Smooth muscle cell of the brain vasculature (primary cell): Measurements from ENCODE around the gene TEPSIN.

Experiments
- DNase-seq: peaks from one replicate; pipeline ENCODE4 v3.0.0-alpha.2; 2012; ENCODE audit warnings: low read depth, low spot score

The TEPSIN gene

GRCh38 chr17:81249223-81250040 lies 10.6 kb upstream of the TEPSIN start:
- DNase-seq = no peak

DNA sequence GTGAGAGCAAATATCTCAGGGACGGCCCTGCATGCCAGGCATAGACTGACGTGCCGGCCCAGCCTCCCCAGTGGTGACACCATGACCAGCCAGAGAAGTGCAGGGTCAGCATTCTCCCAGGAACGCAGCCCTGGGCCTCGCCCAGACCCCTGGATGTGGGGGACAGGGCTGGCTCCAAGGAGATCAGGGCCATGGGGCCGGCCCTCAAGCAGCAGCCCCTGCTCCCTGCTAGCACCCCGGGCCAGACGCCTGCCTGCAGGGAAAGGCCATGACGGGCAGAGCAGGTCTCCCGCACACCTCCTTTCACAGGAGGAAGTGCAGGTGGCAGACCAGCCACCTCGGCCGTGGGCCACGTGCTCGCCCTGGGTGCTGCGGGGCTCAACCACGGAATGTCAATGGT lies 9.8 kb upstream of the TEPSIN start:
- DNase-seq = no peak

GRCh38 chr17:81247339-81247990 lies 8.6 kb upstream of the TEPSIN start:
- DNase-seq = no peak

DNA sequence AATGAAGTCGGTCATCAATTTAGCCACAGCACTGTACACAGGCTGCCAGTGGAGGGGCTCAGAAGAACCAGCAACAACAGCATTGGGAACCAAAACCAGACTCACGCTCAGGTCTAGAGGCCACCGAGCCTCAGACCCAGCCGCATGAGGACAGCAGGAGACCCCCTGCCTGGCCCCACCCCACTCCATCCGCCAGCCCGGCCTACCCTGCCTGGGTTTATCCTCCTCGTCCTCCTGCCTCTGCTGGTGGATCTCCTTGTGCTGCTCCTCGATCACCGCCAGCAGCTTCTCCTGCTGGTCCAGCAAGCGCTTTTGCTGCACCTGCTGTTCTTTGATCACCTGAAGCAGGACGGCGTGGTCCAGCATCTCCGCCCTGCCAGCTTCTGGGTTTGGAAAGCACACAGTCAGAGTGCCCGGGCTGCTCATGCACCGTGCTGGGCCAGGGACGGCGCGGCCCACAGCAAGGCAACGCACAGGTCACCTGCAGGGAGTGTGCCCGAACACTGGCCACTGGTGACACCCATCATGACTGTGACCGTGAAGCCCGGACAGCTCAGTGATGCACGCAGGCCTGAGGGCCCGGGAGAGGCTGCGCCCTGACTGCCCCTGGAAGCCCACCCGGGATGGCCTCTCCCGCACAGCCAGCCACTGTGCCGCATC lies 8.0 kb upstream of the TEPSIN start:
- DNase-seq = no peak

DNA sequence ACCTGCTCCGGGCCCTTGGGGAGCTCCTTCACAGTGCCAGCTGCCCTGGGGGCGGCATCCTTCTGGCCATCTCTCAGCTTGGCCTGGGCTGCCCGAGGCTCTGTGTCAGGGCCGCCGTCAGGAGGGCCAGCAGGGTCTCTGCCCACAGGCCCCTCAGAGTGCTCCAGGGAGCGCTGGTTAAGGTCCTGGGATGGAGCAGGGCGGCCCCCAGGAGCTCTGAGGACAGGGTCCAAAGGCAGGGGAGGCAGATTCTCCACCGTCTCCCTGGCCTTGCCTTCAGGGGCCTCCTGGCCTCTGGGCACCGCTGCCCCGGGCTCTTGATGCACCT lies 7.5 kb upstream of the TEPSIN start:
- DNase-seq = no peak

- DNase-seq = no peak
Observed at GRCh38 chr17:81245665-81246342, 6.9 kb upstream of the TEPSIN start.

GRCh38 chr17:81245024-81245664 lies 6.3 kb upstream of the TEPSIN start:
- no peak for DNase-seq

- no peak for DNase-seq
Observed at GRCh38 chr17:81244358-81245023, 5.6 kb upstream of the TEPSIN start.

- no peak for DNase-seq
Observed at GRCh38 chr17:81243333-81243664, 4.4 kb upstream of the TEPSIN start.

DNA sequence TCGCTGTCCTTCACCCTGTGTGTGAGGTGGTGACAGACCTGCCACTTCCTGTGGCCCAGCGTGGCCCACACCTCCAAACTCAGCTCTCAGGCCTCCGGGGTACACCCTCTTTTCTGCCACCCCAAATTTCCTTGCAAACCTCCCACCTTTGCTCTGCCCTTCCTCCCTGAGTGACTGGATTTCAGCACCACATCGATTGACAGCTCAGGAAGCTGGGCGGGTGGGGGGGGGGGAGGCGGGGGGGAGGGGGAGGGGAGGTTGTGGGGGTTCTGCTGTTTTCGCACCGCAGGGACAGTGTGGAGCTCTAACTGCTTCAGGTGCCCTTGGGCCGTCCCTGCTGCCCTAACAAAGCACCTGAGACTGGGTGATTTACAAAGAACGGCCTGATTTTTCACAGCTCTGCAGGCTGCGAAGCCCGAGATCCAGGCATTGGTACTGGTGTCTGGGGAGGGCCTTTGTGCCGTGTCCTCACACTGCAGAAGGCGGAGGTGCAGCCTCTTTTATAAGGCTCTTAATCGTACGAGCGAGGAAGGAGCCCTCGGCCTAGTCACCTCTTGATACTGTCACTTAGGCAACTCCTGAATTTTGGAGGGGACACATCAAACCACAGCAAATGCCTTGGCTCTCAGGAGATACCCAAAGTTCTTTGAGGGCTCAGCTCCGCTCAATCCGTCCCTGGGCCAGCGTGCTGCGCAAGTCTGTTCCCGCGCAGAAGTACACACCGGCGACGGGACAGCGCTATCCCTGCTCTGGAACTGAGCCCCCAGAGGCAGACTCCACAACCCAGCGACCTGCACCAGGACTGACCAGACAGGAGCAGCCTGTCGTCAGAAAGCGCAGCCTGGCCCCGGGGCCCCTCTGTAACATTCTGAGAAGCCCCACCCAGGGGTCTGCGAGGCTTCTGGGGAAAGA lies 3.8 kb upstream of the TEPSIN start:
- DNase-seq = no peak

DNA sequence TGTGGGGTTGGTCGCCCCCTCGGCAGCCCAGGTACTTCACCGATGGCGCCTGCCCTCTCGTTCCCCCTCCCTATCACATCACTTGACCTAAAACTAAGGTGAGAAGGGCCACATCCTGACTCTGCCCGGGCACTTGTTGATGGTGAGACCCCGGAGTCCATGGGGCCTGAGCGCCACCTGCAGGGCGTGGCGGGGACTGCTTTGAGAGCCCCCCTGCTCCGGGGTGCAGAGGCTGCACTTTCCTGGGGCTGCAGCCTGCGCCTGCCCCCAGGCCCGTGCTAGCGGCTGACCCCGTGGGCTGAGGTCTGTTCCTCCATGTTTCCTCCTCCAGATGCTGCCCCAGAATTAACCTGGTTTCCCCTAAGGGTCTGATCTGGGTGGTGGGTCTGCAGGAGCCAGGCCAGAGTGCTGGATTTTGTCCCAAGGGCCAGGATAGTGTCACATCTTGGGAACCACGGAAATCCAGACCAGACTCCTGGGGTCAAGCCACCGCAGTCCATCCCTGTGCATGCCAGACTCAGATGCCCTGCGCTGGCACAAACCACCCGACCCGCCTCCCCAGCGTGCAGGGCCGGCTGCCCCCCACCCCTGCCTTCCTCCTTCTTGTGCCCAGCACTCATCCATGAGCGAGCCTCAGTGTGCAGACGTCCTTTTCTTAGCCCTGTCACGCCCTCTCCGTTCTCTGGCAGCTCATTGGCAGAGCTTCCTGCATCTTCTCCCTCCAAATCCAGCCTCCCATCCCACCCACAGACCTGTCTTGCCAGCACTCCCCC lies 3.0 kb upstream of the TEPSIN start:
- DNase-seq = no peak

DNA sequence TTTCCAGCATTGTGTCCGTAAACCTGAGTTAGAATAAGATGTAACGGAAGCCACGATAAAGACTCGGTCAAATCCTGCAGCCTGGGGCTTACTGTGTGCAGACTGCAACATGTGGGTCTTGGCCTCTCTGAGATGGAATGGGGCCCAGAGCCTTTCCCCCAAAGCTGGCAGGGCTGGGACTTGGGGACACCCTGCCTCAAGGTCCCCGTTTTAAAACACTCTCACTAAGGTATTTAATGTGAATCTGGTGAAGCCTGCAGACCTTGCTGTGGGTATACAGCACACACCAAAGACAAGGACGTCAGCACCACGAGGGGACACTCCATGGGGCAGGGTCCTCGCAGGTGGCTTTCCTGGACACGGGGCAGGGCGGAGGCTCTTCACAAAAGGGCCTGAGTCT lies 2.3 kb upstream of the TEPSIN start:
- DNase-seq = no peak

DNA sequence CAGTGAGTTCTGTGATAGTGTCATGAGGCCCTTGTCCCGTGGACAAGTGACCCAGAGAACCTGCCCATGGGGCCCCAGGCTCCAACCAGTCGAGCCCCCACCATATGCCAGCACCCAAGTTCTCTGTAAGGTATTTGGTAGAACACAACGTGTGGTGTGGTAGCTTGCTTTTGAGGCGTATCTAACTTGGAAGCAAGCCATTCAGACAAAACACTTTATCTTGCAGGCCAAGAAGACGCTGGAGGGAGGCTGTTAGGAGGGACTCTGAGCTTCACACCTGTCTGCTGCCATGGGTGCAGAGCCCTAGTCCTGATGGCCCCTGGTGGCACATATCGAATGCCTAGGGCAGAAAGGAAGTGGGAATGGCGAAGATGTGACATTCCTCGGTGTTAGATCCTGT lies 1.9 kb upstream of the TEPSIN start:
- no peak for DNase-seq

GRCh38 chr17:81239714-81240555 lies 1.1 kb upstream of the TEPSIN start:
- no peak for DNase-seq

DNA sequence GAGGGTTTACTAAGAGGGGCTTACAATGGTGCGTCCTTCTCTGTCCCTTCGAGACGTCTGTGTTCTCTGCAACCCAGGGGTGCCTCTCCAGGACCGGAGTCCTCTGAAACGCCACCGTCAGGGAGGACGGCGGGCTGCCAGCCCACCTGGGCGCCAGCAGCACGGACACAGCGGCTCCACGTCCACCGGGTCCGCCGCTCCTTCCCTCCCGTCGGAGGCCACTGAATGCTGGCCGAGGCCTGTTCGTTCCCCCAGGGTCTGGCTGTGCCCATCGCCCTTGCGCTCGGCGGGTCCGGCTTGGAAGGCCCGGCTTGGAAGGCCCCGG lies 403 bp downstream of the TEPSIN start:
- DNase-seq = no peak

- DNase-seq = no peak
Observed at GRCh38 chr17:81237591-81238489, 1.0 kb downstream of the TEPSIN start.

- no peak for DNase-seq
Observed at GRCh38 chr17:81236784-81237183, 2.1 kb downstream of the TEPSIN start.
